Measurements from ENCODE around the gene TMEM219. TPM values are rescaled to one million over a fixed set of nuclear protein-coding genes. Genes with fewer than 3 reads are reported as not detected.

The TMEM219 gene
- polyA plus RNA-seq, 1 of the 3 experiments (the other 2 are of a cell fraction), result 101 TPM

GRCh38 chr16:29978564-29979270 lies 16.8 kb downstream of the TMEM219 start:
- POLR2A ChIA-PET, result no interaction called here
- no peaks in the 10 kb centered on the region for H3F3A ChIP-seq (replicated peaks; ENCODE audit: insufficient read depth)
- peak; percentile 4 for DNase-seq
- no peaks in the 10 kb centered on the region for H3K9me3 ChIP-seq
- H3K79me2 ChIP-seq (ENCODE audit: insufficient read depth), result peaks cover 46% of the 10 kb centered on the region
- no peaks in the 10 kb centered on the region for H3K9me2 ChIP-seq
- CTCF ChIA-PET, result interaction anchor here (0.6 to 8.2 kb wide), 5 partner anchors 8 to 130 kb away, joined by 3 to 41 read pairs (median 4); no protein-coding TSS in a partner anchor
- H3K4me1 ChIP-seq (ENCODE audit: control insufficient read depth in 1 of 2, insufficient read depth in 2 of 2, low read depth in 1 of 2, low read length in 1 of 2), result peaks cover 20 to 23% of the 10 kb centered on the region in 2 experiments; a peak in 3 of 4 replicates
- H3K27me3 ChIP-seq (ENCODE audit: insufficient read depth), result no peaks in the 10 kb centered on the region
- H3K36me3 ChIP-seq (replicated peaks in 1 of 2; ENCODE audit: control insufficient read depth in 1 of 2, insufficient read depth in 2 of 2, low read length in 1 of 2), result peaks cover 29 to 65% of the 10 kb centered on the region in 2 experiments
- no peak overlapping the region for H3K4me3 ChIP-seq (ENCODE audit: low read depth in 2 of 2, low read length in 1 of 2)
- TF ChIP-seq PBX3 (IDR thresholded peaks at IDR 0.05) (no peak), POLR2AphosphoS5 (IDR thresholded peaks at IDR 0.05; ENCODE audit: low read depth, low read length) (no peak), FOSL2 (IDR thresholded peaks at IDR 0.05; ENCODE audit: borderline replicate concordance, low read depth) (no peak), NRF1 (IDR thresholded peaks at IDR 0.05; ENCODE audit: low read depth, low read length) (no peak), ELF1 (IDR thresholded peaks at IDR 0.05) (no peak), RXRA (IDR thresholded peaks at IDR 0.05; ENCODE audit: borderline replicate concordance, low read depth) (no peak), TAF1 (IDR thresholded peaks at IDR 0.05; ENCODE audit: borderline replicate concordance, low read depth, low read length) (no peak), YY1 (IDR thresholded peaks at IDR 0.05; ENCODE audit: low read depth) (no peak), NFIC (IDR thresholded peaks at IDR 0.05; ENCODE audit: borderline replicate concordance) (no peak), MXI1 (IDR thresholded peaks at IDR 0.05; ENCODE audit: low read depth, low read length) (no peak), TCF12 (IDR thresholded peaks at IDR 0.05) (no peak), FOXM1 (IDR thresholded peaks at IDR 0.05; ENCODE audit: low read depth) (no peak), RAD21 (IDR thresholded peaks at IDR 0.05; ENCODE audit: low read length) (no peak), USF2 (IDR thresholded peaks at IDR 0.05; ENCODE audit: borderline replicate concordance, low read depth, low read length) (no peak), MEF2A (IDR thresholded peaks at IDR 0.05; ENCODE audit: borderline replicate concordance, low read depth) (no peak), JUND (IDR thresholded peaks at IDR 0.05) (no peak), RFX5 (IDR thresholded peaks at IDR 0.05; ENCODE audit: low read length) (no peak)
- TF ChIP-seq, protein P1, sequence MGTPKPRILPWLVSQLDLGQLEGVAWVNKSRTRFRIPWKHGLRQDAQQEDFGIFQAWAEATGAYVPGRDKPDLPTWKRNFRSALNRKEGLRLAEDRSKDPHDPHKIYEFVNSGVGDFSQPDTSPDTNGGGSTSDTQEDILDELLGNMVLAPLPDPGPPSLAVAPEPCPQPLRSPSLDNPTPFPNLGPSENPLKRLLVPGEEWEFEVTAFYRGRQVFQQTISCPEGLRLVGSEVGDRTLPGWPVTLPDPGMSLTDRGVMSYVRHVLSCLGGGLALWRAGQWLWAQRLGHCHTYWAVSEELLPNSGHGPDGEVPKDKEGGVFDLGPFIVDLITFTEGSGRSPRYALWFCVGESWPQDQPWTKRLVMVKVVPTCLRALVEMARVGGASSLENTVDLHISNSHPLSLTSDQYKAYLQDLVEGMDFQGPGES (IDR thresholded peaks at IDR 0.05; ENCODE audit: low read depth, low read length), result no peak
- TF ChIP-seq, protein P2, sequence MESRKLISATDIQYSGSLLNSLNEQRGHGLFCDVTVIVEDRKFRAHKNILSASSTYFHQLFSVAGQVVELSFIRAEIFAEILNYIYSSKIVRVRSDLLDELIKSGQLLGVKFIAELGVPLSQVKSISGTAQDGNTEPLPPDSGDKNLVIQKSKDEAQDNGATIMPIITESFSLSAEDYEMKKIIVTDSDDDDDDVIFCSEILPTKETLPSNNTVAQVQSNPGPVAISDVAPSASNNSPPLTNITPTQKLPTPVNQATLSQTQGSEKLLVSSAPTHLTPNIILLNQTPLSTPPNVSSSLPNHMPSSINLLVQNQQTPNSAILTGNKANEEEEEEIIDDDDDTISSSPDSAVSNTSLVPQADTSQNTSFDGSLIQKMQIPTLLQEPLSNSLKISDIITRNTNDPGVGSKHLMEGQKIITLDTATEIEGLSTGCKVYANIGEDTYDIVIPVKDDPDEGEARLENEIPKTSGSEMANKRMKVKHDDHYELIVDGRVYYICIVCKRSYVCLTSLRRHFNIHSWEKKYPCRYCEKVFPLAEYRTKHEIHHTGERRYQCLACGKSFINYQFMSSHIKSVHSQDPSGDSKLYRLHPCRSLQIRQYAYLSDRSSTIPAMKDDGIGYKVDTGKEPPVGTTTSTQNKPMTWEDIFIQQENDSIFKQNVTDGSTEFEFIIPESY (IDR thresholded peaks at IDR 0.05; ENCODE audit: borderline replicate concordance, low read depth), result no peak
- TF ChIP-seq, protein P3, sequence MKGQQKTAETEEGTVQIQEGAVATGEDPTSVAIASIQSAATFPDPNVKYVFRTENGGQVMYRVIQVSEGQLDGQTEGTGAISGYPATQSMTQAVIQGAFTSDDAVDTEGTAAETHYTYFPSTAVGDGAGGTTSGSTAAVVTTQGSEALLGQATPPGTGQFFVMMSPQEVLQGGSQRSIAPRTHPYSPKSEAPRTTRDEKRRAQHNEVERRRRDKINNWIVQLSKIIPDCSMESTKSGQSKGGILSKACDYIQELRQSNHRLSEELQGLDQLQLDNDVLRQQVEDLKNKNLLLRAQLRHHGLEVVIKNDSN (IDR thresholded peaks at IDR 0.05; ENCODE audit: borderline replicate concordance, low read depth), result no peak
- no peak overlapping the region for H3K27ac ChIP-seq (ENCODE audit: low read depth in 2 of 2, low read length in 1 of 2)
- WGBS (ENCODE audit: low lambda C conversion rate), result 100% methylated on average over 7 of the region's 9 CpGs
- no peak overlapping the region for H3K4me2 ChIP-seq
- no peak overlapping the region for H3K9ac ChIP-seq
- H4K20me1 ChIP-seq (ENCODE audit: insufficient read depth), result peaks cover 38% of the 10 kb centered on the region
- no peak overlapping the region for H2AFZ ChIP-seq (ENCODE audit: low read depth)

All from SK-N-SH (cell line).